ENCODE results near the gene SLC43A2.

Gene SLC43A2

DNA sequence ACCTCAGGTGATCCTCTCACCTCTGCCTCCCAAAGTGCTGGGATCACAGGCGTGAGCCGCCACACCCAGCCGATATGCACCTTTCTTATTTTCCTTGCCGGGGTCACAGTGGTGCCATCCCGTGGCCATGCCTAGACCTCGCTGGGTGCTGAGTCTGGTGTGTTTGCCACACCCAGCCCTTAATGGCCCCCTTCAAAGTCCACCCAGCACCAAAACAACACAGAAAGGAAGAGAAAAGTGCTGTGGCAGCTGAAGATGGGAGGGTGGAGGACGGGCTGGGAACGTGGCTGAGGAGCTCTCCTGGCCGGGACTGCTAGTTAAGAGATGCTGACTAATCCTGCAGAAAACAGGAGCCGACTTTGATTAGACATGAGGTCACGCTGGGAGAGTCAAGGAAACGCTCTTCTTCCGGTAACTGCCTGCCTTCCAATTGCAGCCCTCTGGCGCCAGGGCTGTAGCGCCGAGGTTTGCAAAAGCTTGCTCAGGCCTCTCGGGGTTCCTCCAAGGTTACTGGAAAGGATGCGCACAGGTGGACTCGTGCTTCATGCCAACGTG lies 10.9 kb downstream of the SLC43A2 start:
- Mint-ChIP-seq H3K9me3 (ENCODE audit: low read depth) (no peaks in the 10 kb centered on the region), H3K4me3 (no peak overlapping the region), H3K27me3 (no peaks in the 10 kb centered on the region), H3K4me1 (ENCODE audit: low read depth) (no peaks in the 10 kb centered on the region), H3K36me3 (no peaks in the 10 kb centered on the region), H3K27ac (no peak overlapping the region)

DNA sequence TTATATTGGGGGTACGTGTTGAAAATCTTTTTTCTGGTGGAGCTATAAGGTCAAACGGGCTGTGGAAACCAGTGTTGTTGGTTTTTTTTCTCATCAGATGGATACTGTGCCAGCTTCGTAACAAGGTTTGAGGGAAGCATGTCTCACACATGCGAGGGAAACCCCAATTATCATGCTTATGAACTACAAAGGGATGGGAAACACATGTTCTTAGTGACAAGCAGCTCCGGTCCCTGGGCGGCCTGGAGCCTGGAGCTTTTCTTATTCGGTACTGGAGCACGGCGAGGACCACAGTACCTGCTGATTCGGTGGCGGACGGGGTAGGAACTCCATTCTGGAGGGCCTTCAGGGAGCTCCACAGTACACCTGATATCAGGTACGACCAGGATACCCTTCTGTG lies 12.5 kb downstream of the SLC43A2 start:
- no peak overlapping the region for H3K27ac Mint-ChIP-seq
- H3K9me3 Mint-ChIP-seq (ENCODE audit: low read depth) = no peaks in the 10 kb centered on the region
- H3K4me1 Mint-ChIP-seq (ENCODE audit: low read depth) = no peaks in the 10 kb centered on the region
- no peaks in the 10 kb centered on the region for H3K27me3 Mint-ChIP-seq
- H3K36me3 Mint-ChIP-seq = no peaks in the 10 kb centered on the region
- H3K4me3 Mint-ChIP-seq = no peak overlapping the region

DNA sequence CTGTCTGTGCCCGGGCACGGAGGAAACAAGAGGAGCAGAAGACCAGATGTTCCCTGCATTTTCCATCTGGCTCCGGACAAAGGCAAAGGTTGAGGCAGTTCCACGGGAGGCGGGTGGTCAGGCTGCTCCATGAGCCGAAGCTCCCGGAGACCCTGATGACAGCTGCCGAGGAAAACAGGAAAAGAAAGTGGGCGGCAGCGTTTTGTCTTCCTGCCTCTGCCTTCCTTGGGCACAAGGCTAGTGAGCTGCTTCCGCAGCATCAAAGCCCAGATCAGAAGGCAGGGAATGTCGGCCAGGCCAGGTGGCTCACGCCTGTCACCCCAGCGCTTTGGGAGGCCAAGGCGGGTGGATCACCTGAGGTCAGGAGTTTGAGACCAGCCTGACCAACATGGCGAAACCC lies 16.2 kb downstream of the SLC43A2 start:
- H3K4me1 Mint-ChIP-seq (ENCODE audit: low read depth) = peaks cover 5% of the 10 kb centered on the region
- no peak overlapping the region for H3K27ac Mint-ChIP-seq
- no peaks in the 10 kb centered on the region for H3K9me3 Mint-ChIP-seq (ENCODE audit: low read depth)
- no peaks in the 10 kb centered on the region for H3K27me3 Mint-ChIP-seq
- no peaks in the 10 kb centered on the region for H3K36me3 Mint-ChIP-seq
- H3K4me3 Mint-ChIP-seq = no peak overlapping the region

DNA sequence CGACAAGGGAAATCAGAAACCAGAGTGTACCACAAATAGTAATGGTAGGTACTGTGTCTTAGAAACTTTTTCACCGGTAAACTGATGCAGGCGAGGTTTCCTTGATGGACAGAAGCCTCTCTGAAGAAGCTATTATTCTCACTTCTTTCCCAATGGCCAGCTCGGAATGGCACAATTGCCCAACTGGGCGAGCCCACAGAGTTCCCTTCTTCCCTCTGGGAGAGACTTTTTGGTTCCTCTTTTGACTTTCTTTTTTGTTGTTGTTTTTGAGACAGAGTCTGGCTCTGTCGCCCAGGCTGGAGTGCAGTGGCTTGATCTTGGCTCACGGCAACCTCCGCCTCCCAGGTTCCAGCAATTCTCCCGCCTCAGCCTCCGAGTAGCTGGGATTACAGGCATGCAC lies 16.9 kb downstream of the SLC43A2 start:
- Mint-ChIP-seq H3K9me3 (ENCODE audit: low read depth) (no peaks in the 10 kb centered on the region), H3K4me3 (no peak overlapping the region), H3K27me3 (no peaks in the 10 kb centered on the region), H3K4me1 (ENCODE audit: low read depth) (peaks cover 11% of the 10 kb centered on the region), H3K36me3 (no peaks in the 10 kb centered on the region), H3K27ac (no peak overlapping the region)

DNA sequence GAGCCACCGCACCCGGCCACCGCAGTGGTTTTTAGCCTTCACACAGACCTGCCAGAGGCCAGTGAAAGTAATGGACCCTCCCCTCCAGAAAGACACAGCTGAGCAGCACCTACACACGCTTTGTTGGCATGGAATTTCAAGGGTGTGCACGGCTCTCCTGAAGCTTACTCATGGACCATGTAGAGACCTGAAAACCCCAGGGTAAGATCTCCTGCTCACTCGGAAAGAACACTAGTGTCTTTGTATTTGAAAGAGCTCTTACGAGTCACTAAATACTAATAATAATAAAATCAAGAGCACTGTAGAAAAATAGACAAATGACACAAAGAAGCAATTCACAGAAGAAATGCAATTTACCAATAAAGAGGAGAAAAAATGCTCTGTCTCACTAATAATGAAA lies 20.0 kb downstream of the SLC43A2 start:
- Mint-ChIP-seq H3K4me3 (no peak overlapping the region), H3K9me3 (ENCODE audit: low read depth) (no peaks in the 10 kb centered on the region), H3K27me3 (no peaks in the 10 kb centered on the region), H3K4me1 (ENCODE audit: low read depth) (peaks cover 17% of the 10 kb centered on the region), H3K27ac (no peak overlapping the region), H3K36me3 (no peaks in the 10 kb centered on the region)

DNA sequence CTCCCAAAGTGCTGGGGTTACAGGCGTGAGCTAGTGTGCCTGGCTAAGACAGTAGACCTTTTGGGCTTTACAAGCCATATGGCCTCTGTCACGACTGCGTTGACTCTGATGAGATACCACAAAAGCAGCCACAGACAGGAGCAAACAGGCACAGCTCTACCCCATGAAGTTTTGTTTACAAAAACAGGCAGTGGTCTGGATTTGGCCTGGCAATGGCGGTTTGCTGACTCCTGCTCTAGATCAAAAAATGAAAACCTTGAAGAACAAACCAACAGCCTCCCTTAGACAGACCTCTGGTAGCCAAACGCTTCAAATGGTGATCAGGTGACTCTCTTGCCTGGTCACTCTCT lies 20.7 kb downstream of the SLC43A2 start:
- Mint-ChIP-seq H3K27me3 (no peaks in the 10 kb centered on the region), H3K9me3 (ENCODE audit: low read depth) (no peaks in the 10 kb centered on the region), H3K4me1 (ENCODE audit: low read depth) (peaks cover 17% of the 10 kb centered on the region), H3K4me3 (no peak overlapping the region), H3K27ac (peak overlapping the region; percentile 75), H3K36me3 (no peaks in the 10 kb centered on the region)

DNA sequence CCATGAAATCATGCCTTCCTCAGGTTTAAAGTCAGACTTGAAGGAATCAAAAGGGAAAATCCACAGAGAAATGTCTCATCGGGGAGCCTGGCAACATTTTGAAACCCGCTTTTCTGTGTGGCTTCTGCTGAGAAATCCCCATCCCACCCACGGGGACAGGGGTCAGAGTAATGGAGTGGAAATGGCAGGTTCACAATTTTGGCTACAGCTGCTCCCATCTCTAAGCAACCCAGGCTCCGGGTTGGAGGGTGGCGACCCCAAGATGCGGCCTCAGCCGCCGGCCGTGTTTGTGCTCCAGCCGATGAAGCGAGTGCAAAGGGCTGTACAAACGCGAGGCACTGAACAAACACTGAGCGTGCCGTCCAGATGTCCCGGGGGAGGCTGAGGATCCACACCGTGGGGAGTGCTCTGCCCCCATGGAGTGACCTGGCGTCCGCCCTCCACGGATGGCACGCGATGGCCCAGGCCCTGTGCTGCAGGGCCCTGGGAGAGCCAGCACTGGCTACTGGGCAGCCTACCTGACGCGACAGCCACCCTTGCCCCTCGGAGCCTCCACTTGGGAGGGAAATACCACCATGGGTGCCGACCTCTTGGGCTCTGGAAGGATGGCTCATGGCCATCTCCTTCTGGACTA lies 22.2 kb downstream of the SLC43A2 start:
- H3K27ac Mint-ChIP-seq = no peak overlapping the region
- H3K4me1 Mint-ChIP-seq (ENCODE audit: low read depth) = peaks cover 17% of the 10 kb centered on the region
- no peak overlapping the region for H3K4me3 Mint-ChIP-seq
- no peaks in the 10 kb centered on the region for H3K9me3 Mint-ChIP-seq (ENCODE audit: low read depth)
- no peaks in the 10 kb centered on the region for H3K27me3 Mint-ChIP-seq
- no peaks in the 10 kb centered on the region for H3K36me3 Mint-ChIP-seq

DNA sequence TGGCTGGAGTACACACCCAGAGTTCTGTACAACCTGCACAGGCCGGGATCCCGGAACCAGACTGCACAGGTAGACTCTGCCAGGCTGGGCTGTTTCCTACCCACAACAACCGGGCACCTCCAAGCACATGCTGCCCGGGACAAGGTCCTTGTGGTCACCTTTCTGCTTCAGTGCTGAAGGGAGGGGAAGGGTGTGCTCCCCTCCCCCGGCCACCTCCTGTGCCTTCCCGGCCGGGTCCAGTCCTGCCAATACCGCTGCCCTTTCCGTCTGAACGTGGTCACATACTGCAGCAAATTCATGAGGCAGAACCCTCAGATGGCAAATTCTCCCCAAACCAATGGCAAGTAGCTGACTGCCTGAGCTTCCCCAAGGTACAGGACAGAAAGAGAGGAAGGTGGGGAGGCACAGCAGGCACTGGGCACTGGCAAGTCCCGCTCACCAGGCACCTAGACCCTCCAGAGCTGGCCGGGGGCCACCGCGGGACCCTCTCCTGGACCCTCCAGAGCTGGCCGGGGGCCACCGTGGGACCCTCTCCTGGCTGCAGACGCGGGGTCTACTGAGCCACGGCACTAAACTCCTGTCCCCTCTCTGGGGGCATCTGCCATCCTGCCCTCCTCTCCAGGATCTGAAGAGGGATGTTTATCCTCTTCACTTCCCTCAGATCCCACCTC lies 22.8 kb downstream of the SLC43A2 start:
- H3K9me3 Mint-ChIP-seq (ENCODE audit: low read depth) = no peaks in the 10 kb centered on the region

DNA sequence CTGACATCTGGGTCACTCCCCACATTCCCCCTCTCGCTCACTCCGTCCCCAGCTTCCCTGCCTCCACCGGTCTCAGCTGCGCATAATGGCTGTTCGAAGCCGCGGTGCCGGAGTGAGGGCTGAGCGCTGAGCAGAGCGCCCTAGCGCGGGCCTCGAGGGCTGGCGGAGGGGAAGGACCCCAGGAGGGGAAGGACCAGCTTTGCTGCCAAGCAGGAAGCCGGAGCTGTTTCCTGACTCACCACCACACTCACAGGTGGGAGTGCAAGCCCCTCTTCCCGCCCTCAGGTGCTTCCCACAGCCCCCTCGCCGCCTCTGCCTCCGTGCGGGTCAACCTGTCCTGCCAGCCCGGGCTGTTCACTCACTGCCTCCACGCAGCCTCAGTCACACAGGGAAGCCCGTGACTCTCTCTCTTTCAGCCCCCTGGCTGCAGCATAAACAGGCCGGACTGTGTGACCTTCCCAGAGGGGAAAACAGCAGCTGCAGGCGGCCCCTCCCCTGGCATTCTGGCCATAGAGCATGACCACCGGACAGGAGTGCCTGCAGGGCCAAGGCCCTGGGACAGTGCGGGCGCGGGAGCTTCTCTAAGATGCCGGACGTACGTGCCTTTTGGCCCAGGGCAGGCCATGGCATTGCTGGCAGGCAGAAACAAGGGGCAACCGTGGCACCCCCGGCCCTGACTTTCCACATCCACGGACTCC lies 23.7 kb downstream of the SLC43A2 start:
- H3K27ac Mint-ChIP-seq = no peak overlapping the region
- no peaks in the 10 kb centered on the region for H3K9me3 Mint-ChIP-seq (ENCODE audit: low read depth)
- H3K4me3 Mint-ChIP-seq = no peak overlapping the region
- H3K36me3 Mint-ChIP-seq = no peaks in the 10 kb centered on the region
- H3K4me1 Mint-ChIP-seq (ENCODE audit: low read depth) = peaks cover 17% of the 10 kb centered on the region
- H3K27me3 Mint-ChIP-seq = no peaks in the 10 kb centered on the region

More for the DNA sequence above, 22.8 kb downstream of the SLC43A2 start:
- Mint-ChIP-seq H3K27me3 (no peaks in the 10 kb centered on the region), H3K27ac (no peak overlapping the region), H3K4me1 (ENCODE audit: low read depth) (peaks cover 17% of the 10 kb centered on the region), H3K36me3 (no peaks in the 10 kb centered on the region), H3K4me3 (no peak overlapping the region)

DNA sequence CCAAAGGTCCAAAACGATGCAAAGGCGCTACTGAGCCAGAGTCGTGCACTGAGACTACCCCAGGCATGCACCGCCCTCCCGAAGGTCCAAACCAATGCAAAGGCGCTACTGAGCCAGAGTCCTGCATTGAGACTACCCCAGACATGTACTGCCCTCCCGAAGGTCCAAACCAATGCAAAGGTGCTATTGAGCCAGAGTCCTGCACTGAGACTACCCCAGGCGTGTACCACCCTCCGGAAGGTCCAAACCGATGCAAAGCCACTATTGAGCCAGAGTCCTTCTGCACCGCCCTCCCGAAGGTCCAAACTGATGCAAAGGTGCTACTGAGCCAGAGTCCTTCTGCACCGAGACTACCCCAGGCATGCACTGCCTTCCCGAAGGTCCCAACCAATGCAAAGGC lies 27.1 kb downstream of the SLC43A2 start:
- Mint-ChIP-seq H3K4me1 (ENCODE audit: low read depth) (peaks cover 6% of the 10 kb centered on the region), H3K4me3 (no peak overlapping the region), H3K36me3 (no peaks in the 10 kb centered on the region), H3K27me3 (no peaks in the 10 kb centered on the region), H3K27ac (no peak overlapping the region), H3K9me3 (ENCODE audit: low read depth) (no peaks in the 10 kb centered on the region)

DNA sequence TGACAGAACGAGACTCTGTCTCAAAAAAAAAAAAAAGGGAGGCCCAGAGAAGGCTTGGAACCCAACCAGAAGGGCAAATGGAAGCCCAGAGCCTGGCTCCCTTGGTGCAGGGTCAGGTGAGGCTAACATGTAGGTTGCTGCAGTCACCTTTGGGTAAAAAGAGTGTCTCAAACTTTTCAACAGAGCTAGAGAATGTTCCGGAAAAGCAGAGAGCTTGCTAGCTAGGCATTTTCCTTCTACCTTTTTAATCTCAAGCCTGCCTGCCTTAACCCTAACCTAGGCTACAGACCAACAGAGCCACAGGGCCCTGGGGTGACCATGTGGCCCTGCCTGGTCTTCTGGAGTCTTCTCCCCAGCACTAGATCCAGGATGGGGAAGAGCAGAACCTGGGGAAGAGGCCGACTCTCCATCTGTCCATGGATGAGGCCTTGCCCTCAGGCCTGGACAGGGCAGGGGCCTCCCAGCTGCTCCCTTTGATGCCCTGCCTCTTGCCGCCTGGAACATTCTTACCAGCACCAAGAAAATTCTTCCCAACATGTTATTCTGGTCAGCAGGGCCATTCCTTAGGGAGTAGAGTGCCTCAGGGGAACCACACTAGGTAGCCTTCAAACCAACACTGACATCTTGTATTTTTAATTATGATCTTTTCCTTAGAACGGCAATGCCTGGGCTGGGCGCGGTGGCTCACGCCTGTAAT lies 30.1 kb downstream of the SLC43A2 start:
- H3K36me3 Mint-ChIP-seq = no peaks in the 10 kb centered on the region
- H3K4me3 Mint-ChIP-seq = no peak overlapping the region
- H3K9me3 Mint-ChIP-seq (ENCODE audit: low read depth) = no peaks in the 10 kb centered on the region
- no peaks in the 10 kb centered on the region for H3K4me1 Mint-ChIP-seq (ENCODE audit: low read depth)
- H3K27me3 Mint-ChIP-seq = no peaks in the 10 kb centered on the region
- no peak overlapping the region for H3K27ac Mint-ChIP-seq

DNA sequence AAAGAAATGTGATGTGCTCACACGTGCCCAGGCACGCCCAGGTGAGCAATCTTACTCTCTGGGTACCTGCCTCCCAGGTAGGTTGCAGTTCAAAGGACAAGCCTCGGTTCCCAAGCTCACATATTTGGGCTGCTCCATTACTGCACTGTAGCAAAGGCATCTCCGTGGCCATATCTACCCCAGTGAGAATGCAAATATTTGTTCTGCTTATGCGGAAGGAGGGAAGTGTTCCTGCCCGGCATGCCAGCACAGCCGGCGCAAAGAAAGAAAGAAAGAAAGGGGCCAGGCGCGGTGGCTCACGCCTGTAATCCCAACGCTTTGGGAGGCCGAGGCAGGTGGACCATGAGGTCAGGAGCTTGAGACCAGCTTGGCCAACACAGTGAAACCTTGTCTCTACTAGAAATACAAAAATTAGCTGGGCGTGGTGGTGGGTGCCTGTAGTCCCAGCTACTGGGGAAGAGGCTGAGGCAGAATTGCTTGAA lies 30.7 kb downstream of the SLC43A2 start:
- no peak overlapping the region for H3K27ac Mint-ChIP-seq
- no peaks in the 10 kb centered on the region for H3K27me3 Mint-ChIP-seq
- no peak overlapping the region for H3K4me3 Mint-ChIP-seq
- H3K4me1 Mint-ChIP-seq (ENCODE audit: low read depth) = peaks cover 6% of the 10 kb centered on the region
- H3K36me3 Mint-ChIP-seq = no peaks in the 10 kb centered on the region
- H3K9me3 Mint-ChIP-seq (ENCODE audit: low read depth) = no peaks in the 10 kb centered on the region

DNA sequence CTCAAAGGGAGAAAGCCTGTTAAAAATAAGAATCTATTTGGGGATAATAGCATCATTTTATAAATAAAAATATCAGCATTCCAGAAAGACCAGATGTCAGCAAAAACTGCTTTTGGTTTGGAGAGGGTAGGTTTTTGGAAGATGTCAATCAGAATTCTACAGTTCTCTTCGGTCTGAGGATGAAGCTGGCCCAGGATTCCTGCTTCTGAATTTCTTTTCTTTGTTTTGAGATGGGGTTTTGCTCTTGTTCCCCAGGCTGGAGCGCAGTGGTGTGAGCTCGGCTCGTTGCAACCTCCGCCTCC lies 35.1 kb downstream of the SLC43A2 start:
- Mint-ChIP-seq H3K9me3 (ENCODE audit: low read depth) (no peaks in the 10 kb centered on the region), H3K36me3 (no peaks in the 10 kb centered on the region), H3K27ac (no peak overlapping the region), H3K4me1 (ENCODE audit: low read depth) (peaks cover 9% of the 10 kb centered on the region), H3K4me3 (no peak overlapping the region), H3K27me3 (no peaks in the 10 kb centered on the region)

DNA sequence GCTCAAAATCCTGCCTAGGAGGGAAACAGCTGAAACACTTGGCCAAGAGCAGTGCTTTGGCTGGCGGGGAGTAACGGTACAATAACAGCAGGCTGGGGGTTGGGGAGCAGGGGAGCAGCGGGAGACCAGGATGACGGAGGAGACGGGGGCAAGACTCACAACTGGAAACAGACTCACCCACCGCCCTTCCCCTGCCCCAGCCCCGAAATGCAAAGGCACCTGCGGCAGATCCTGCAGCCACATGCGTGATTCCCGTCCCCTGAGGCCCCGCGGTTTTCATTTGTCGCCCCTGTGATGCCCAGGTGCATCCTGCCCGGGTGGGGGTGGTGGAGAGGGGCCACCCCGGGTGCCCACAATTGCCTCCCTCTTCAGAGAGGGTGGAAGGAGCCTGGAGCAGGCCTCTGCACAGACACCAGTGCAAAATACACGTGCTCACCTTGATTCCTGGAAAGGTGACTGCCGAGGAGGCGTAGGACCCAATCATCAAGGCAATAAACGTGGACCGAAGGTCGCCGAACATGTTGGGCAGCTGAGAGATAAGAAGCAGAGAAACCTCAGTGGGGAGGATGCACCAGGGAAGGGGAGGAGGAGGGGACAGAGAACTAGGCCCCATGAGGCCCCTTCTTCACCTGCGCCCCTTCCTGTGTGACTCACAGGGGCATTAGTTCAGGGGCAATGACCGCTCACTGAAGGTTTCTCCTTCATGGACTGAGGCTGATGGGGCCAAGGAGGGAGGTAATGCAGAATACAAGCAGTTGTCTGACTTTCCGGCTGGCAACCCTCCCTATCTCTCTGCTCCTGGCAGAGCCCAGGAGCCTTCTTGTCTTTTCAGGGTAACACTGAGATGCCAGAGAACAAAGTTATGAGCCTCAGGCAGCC lies 35.6 kb downstream of the SLC43A2 start:
- no peaks in the 10 kb centered on the region for H3K27me3 Mint-ChIP-seq
- no peaks in the 10 kb centered on the region for H3K9me3 Mint-ChIP-seq (ENCODE audit: low read depth)
- H3K4me3 Mint-ChIP-seq = no peak overlapping the region
- no peaks in the 10 kb centered on the region for H3K36me3 Mint-ChIP-seq
- H3K4me1 Mint-ChIP-seq (ENCODE audit: low read depth) = peaks cover 9% of the 10 kb centered on the region
- H3K27ac Mint-ChIP-seq = no peak overlapping the region
